ENCODE data around the gene LYPD5.

GRCh38 chr19:43782689-43783231 is 19.5 kb downstream of the LYPD5 start:
- no peak for TF ChIP-seq CTCF (IDR thresholded peaks at IDR 0.05)
- no peak for TF ChIP-seq POLR2A (IDR thresholded peaks at IDR 0.05)

Data from sigmoid colon (tissue), 3 donors.